Inferior parietal cortex (tissue), 1 donor: ENCODE results near the gene NFATC1.

Experiments used
- DNase-seq: peaks from one replicate; pipeline ENCODE4 v3.0.0-alpha.2; 2016; ENCODE audit errors: extremely low spot score

Gene NFATC1

GRCh38 chr18:79395761-79396404 lies at the start of gene NFATC1:
NFATC1 (plus strand) TSS chr18:79395930; CDS start chr18:79396225, 295 bp downstream.
- DNase-seq, result no peak

- DNase-seq, result no peak
Observed at GRCh38 chr18:79345981-79346380, 49.7 kb upstream of the NFATC1 start.

- no peak for DNase-seq
Observed at GRCh38 chr18:79348066-79348465, 47.7 kb upstream of the NFATC1 start.

- DNase-seq, result no peak
Observed at GRCh38 chr18:79352432-79352831, 43.3 kb upstream of the NFATC1 start.

- peak; percentile 45 for DNase-seq
Observed at GRCh38 chr18:79353267-79353666, 42.5 kb upstream of the NFATC1 start.

GRCh38 chr18:79354350-79354749 lies 41.4 kb upstream of the NFATC1 start:
- no peak for DNase-seq

GRCh38 chr18:79355433-79356335 lies 40.0 kb upstream of the NFATC1 start:
- DNase-seq, result peak; percentile 9

- no peak for DNase-seq
Observed at GRCh38 chr18:79356435-79356834, 39.3 kb upstream of the NFATC1 start.

- no peak for DNase-seq
Observed at GRCh38 chr18:79360933-79361332, 34.8 kb upstream of the NFATC1 start.

GRCh38 chr18:79361766-79362522 lies 33.8 kb upstream of the NFATC1 start:
- DNase-seq, result no peak

- no peak for DNase-seq
Observed at GRCh38 chr18:79365701-79366100, 30.0 kb upstream of the NFATC1 start.

- DNase-seq, result no peak
Observed at GRCh38 chr18:79366177-79367094, 29.3 kb upstream of the NFATC1 start.

GRCh38 chr18:79367480-79367879 lies 28.2 kb upstream of the NFATC1 start:
- no peak for DNase-seq

- no peak for DNase-seq
Observed at GRCh38 chr18:79367989-79368388, 27.7 kb upstream of the NFATC1 start.

- no peak for DNase-seq
Observed at GRCh38 chr18:79368681-79369080, 27.0 kb upstream of the NFATC1 start.

GRCh38 chr18:79371561-79372121 lies 24.1 kb upstream of the NFATC1 start:
- no peak for DNase-seq

- no peak for DNase-seq
Observed at GRCh38 chr18:79372461-79372860, 23.3 kb upstream of the NFATC1 start.

GRCh38 chr18:79372991-79373390 lies 22.7 kb upstream of the NFATC1 start:
- no peak for DNase-seq

- DNase-seq, result no peak
Observed at GRCh38 chr18:79373736-79374135, 22.0 kb upstream of the NFATC1 start.

GRCh38 chr18:79374408-79375171 lies 21.1 kb upstream of the NFATC1 start:
- no peak for DNase-seq
